K562 (cell line): ENCODE results near the gene SLC9A3. TPM values are rescaled to one million over a fixed set of nuclear protein-coding genes. Genes with fewer than 3 reads are reported as not detected.

ENCODE experiments used
- ATAC-seq: fragments of 200-7000 bp; cut with Tn5 transposase; 3 replicates; pipeline ENCODE4 v1.9.1; 2020; ENCODE audit warnings: moderate library complexity
- BruUV-seq: library from RNA; stranded (reverse); fragments of 400-500 nt; replicated peaks from 2 replicates; lab custom pipeline; 2021; lab: Mats Ljungman, UMichigan
- CTCF ChIA-PET: fragments of 300-600 bp; formaldehyde crosslinking; extraction: SDS; loops from one replicate; lab custom pipeline; 2021; ENCODE audit warnings: low intra/inter-chr PET ratio; lab: Yijun Ruan, JAX
- POLR2A ChIA-PET: fragments of 300-600, 350-650 bp; sonication (Branson Sonifier 250); formaldehyde crosslinking; extraction: SDS; loops from one replicate; lab custom pipeline; 2021; ENCODE audit warnings: antibody characterized with exemption, inconsistent platforms; lab: Yijun Ruan, JAX
- DNase-seq, 4 experiments: peaks; one replicate each; pipeline versions ENCODE4 v3.0.0 to v3.0.0-alpha.2; 2011 to 2018; ENCODE audit warnings: low spot score in 3 of 4, mixed read lengths in 3 of 4; ENCODE audit errors: extremely low read depth in 1 of 4
- FAIRE-seq: peaks from 2 replicates; lab custom pipeline; 2011; peaks lifted over from hg19 to GRCh38; lab: Jason Lieb, UNC
- H2AFZ ChIP-seq: 2 replicates; pipeline ENCODE4 v1.6.0; 2011; ENCODE audit warnings: low read depth, low read length, control low read depth, inconsistent platforms
- H3K27ac ChIP-seq: fragments of 200-600 bp; 3 replicates; pipeline ENCODE4 v1.8.0; 2011; ENCODE audit warnings: low read depth, mild to moderate bottlenecking, control low read depth, inconsistent platforms, low read length, moderate library complexity, mixed read lengths; ENCODE audit errors: extremely low read depth
- H3K27me3 ChIP-seq, 2 experiments: fragments of 300-600 bp in 1 of 2; 2 replicates in 1 of 2; 3 replicates in 1 of 2; pipeline versions ENCODE4 v1.6.0 to v1.8.0; 2011; ENCODE audit warnings: inconsistent platforms in 2 of 2, low read length in 2 of 2, mild to moderate bottlenecking in 1 of 2, mixed read lengths in 1 of 2, moderate library complexity in 1 of 2; ENCODE audit not compliant: control insufficient read depth in 2 of 2, insufficient read depth in 2 of 2
- H3K36me3 ChIP-seq: fragments of 300-600 bp; 3 replicates; pipeline ENCODE4 v1.8.0; 2011; ENCODE audit warnings: mild to moderate bottlenecking, low read length, inconsistent platforms; ENCODE audit not compliant: control insufficient read depth, insufficient read depth
- H3K4me1 ChIP-seq, 2 experiments: fragments of 200-600 bp in 1 of 2; replicated peaks in 1 of 2; 2 replicates in 1 of 2; 3 replicates in 1 of 2; pipeline versions ENCODE4 v1.5.1 to v1.8.0; 2011; ENCODE audit warnings: inconsistent platforms in 2 of 2, low read length in 2 of 2, mild to moderate bottlenecking in 1 of 2, mixed read lengths in 1 of 2, moderate library complexity in 1 of 2; ENCODE audit not compliant: control insufficient read depth in 2 of 2, insufficient read depth in 2 of 2
- H3K4me2 ChIP-seq: 2 replicates; pipeline ENCODE4 v1.6.1; 2011; ENCODE audit warnings: low read length, control low read depth, inconsistent platforms, mixed read lengths; ENCODE audit not compliant: insufficient read depth
- H3K4me3 ChIP-seq: fragments of 200-600 bp; sonication (generic), shearing (Covaris generic); 2 replicates; pipeline ENCODE4 v1.5.1; 2016; ENCODE audit warnings: control low read depth, inconsistent platforms
- H3K79me2 ChIP-seq: fragments of 200-600 bp; 3 replicates; pipeline ENCODE4 v1.8.0; 2011; ENCODE audit warnings: low read length, inconsistent platforms; ENCODE audit not compliant: control insufficient read depth, insufficient read depth
- H3K9ac ChIP-seq, 2 experiments: 2 replicates each; pipeline versions ENCODE4 v1.6.0 to v1.6.1; 2011; ENCODE audit warnings: low read depth in 2 of 2, low read length in 2 of 2, control low read depth in 1 of 2, inconsistent platforms in 1 of 2, mild to moderate bottlenecking in 1 of 2, mixed read lengths in 1 of 2; ENCODE audit not compliant: insufficient read depth in 1 of 2
- H3K9me1 ChIP-seq: one replicate; pipeline ENCODE4 v1.6.0; 2011; ENCODE audit warnings: inconsistent platforms, mild to moderate bottlenecking, low read length, moderate library complexity; ENCODE audit not compliant: control insufficient read depth, insufficient read depth
- H3K9me3 ChIP-seq: replicated peaks from 2 replicates; pipeline ENCODE4 v1.5.1; 2011; ENCODE audit warnings: low read depth, low read length, inconsistent platforms; ENCODE audit not compliant: control insufficient read depth, insufficient read depth
- H4K20me1 ChIP-seq: replicated peaks from 2 replicates; pipeline ENCODE4 v1.6.1; 2011; ENCODE audit warnings: low read length, inconsistent platforms, mixed read lengths; ENCODE audit not compliant: control insufficient read depth, insufficient read depth
- ARNT ChIP-seq, 2 experiments: fragments of 450-650 bp; IDR thresholded peaks; 2 replicates each; pipeline ENCODE4 v1.6.1; 2016; ENCODE audit warnings: mild to moderate bottlenecking in 1 of 2
- CBFA2T2 ChIP-seq: fragments of 450-650 bp; conservative IDR thresholded peaks from 2 replicates; pipeline ENCODE4 v1.6.1; 2017; ENCODE audit warnings: mild to moderate bottlenecking
- MAX ChIP-seq: sonication (generic); formaldehyde crosslinking; IDR thresholded peaks from 2 replicates; pipeline ENCODE4 v1.9.0; 2022; ENCODE audit warnings: mild to moderate bottlenecking, missing genetic modification reagents
- NR1H2 ChIP-seq: sonication (generic); formaldehyde crosslinking; IDR thresholded peaks from 2 replicates; pipeline ENCODE4 v1.4.0; 2020; ENCODE audit warnings: mild to moderate bottlenecking, missing genetic modification reagents
- PHTF2 ChIP-seq: fragments of 250-450 bp; sonication (Bioruptor Pico); IDR thresholded peaks from 2 replicates; pipeline ENCODE4 v1.5.0; 2021; ENCODE audit warnings: mild to moderate bottlenecking
- RBM14 ChIP-seq: fragments of 200-400 bp; formaldehyde crosslinking; IDR thresholded peaks from 2 replicates; pipeline ENCODE4 v1.6.1; 2018; ENCODE audit warnings: low read depth, mild to moderate bottlenecking, low read length, moderate library complexity, borderline replicate concordance; ENCODE audit not compliant: insufficient read depth
- SMARCE1 ChIP-seq: fragments of 450-650 bp; IDR thresholded peaks from 2 replicates; pipeline ENCODE4 v1.7.1; 2016; ENCODE audit warnings: mild to moderate bottlenecking
- TAL1 ChIP-seq: fragments of 450-650 bp; IDR thresholded peaks from 2 replicates; pipeline ENCODE4 v1.6.1; 2016; ENCODE audit warnings: mild to moderate bottlenecking
- USF2 ChIP-seq: sonication (generic); formaldehyde crosslinking; IDR thresholded peaks from 2 replicates; pipeline ENCODE4 v1.5.0; 2020; ENCODE audit warnings: missing genetic modification reagents
- YBX1 ChIP-seq: fragments of 450-650 bp; IDR thresholded peaks from 2 replicates; pipeline ENCODE4 v1.7.1; 2016; ENCODE audit warnings: mild to moderate bottlenecking
- ZBTB7A ChIP-seq: IDR thresholded peaks from 2 replicates; pipeline ENCODE4 v1.6.1; 2011; ENCODE audit warnings: low read depth, mild to moderate bottlenecking, low read length, moderate library complexity, borderline replicate concordance; ENCODE audit not compliant: control insufficient read depth
- ZFP1 ChIP-seq: fragments of 450-650 bp; formaldehyde crosslinking; IDR thresholded peaks from 2 replicates; pipeline ENCODE4 v1.4.0; 2020; ENCODE audit warnings: mild to moderate bottlenecking, mixed read lengths
- WGBS: fragments of 100-300 bp; shearing (Covaris generic); methylation state at CpG from one replicate; pipeline ENCODE4 v1.1.6; 2016; ENCODE audit warnings: low coverage, mixed read lengths; ENCODE audit not compliant: insufficient coverage; ENCODE audit errors: missing lambda C conversion rate; 5-methylcytosine and 5-hydroxymethylcytosine counted together
- in situ Hi-C: fragments of 300-500 bp; cut with MboI; formaldehyde crosslinking; loops from 4 replicates; pipeline ENCODE4 v1.15.0; 2018; ENCODE audit warnings: inconsistent platforms, mixed read lengths
- intact Hi-C: fragments of 100-400 bp; cut with micrococcal nuclease; formaldehyde crosslinking; loops from 2 replicates; pipeline ENCODE4 v1.14.2; 2022
- polyA plus RNA-seq, 8 experiments: library from polyadenylated mRNA; depleted of rRNA in 4 of 8; stranded (reverse) in 5 of 8; unstranded in 3 of 8; fragments of >200 nt; fragmentation: Nextera tagmentation in 2 of 8; fragmentation: Illumina TruSeq in 1 of 8; extraction: Ambion mirVana in 2 of 8; extraction: Trizol in 1 of 8; gene quantifications; 2 replicates each; pipeline versions ENCODE4 v1.2.1 to v1.2.3, GENCODE V29; 2011 to 2014; ENCODE audit warnings: inconsistent platforms in 1 of 8, missing spikeins in 1 of 8
- total RNA-seq, 7 experiments: library from RNA; depleted of rRNA in 6 of 7; stranded (reverse); fragments of >200 nt in 6 of 7; fragmentation: Illumina TruSeq in 2 of 7; extraction: Trizol in 2 of 7; gene quantifications; 2 replicates each; pipeline versions ENCODE4 v1.2.1 to v1.2.3, GENCODE V29; 2011 to 2021; ENCODE audit warnings: low replicate concordance in 1 of 7
- TF ChIP-seq, protein P1 (sequence below), 2 experiments: fragments of 450-650 bp; conservative IDR thresholded peaks; 2 replicates each; pipeline ENCODE4 v1.6.1; 2017; ENCODE audit warnings: mild to moderate bottlenecking in 2 of 2, moderate library complexity in 2 of 2
- TF ChIP-seq, protein P2 (sequence below): fragments of 450-650 bp; IDR thresholded peaks from 2 replicates; pipeline ENCODE4 v1.6.1; 2017; ENCODE audit warnings: mild to moderate bottlenecking, moderate library complexity
- TF ChIP-seq, protein P3 (sequence below): IDR thresholded peaks from 3 replicates; pipeline ENCODE4 v1.6.1; 2011; ENCODE audit warnings: borderline replicate concordance, mild to moderate bottlenecking; ENCODE audit not compliant: insufficient read length, insufficient read depth

SLC9A3 gene
- total and polyA plus RNA-seq, 9 of the 15 experiments (the other 6 are each of a cell fraction or from before 2014, with no cell fraction given): 1.5 to 5.8 (median 3.7) TPM; not detected in 2

DNA sequence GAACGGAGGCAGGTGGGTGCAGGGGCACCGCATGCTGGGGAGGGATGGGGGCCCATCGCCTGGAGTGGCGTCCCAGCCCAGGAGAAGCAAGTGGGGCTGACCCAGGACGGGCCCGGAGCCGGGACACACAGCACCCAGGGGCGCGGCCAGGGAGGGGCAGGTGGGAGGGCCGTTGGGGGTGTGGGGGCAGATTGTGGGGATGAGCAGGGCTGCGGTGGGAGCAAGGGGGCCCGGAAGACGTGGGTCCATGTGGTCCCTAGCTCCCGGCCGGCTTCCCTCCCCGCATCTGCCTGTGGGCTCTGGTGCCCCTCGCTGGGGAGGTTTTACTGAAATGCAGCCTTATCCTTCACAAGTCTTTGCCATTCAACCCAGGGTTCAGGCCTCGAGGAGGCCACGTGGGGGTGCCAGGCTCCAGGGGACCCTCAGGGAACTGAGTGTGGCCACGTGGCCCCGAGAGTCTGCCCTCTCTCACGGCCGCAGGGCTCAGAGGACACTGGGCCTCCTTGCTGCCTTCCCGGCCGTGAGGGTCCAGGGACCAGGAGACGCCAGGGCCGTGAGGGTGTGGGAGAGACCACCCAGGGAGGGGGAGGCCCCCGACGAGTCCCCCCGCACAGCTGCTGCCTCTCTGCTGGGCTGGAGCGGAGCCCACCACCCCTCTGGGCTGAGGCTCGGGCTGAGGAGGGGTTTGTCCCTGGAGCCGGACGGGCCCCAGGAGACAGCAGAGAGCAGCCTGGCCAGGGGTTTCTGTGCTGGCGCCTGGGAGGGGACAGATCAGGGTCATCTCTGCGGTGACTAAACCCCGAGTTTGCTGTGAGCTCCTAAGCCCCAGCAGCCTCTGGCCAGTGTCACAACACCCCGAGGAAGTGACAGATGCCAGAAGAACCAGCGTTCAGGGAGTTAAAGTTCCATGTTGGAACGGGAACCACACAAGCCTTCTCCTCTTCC is 35.2 kb downstream of the SLC9A3 start:
- ChIA-PET POLR2A (interaction anchor here (0.5 to 1.0 kb wide), 2 partner anchors 9 to 13 kb away, joined by 3 to 4 read pairs; no protein-coding TSS in a partner anchor), CTCF (no interaction called here)
- intact Hi-C loops (no loop called here), in situ Hi-C loops (no loop called here)
- H3K4me1 ChIP-seq: peaks cover 8 to 78% of the 10 kb centered on the region in 2 experiments; a peak in 3 of 5 replicates
- H2AFZ ChIP-seq: no peak overlapping the region
- no peaks in the 10 kb centered on the region for H3K79me2 ChIP-seq
- peak overlapping the region in 1 of 2 experiments; percentile 58; a peak in 1 of 4 replicates for H3K9ac ChIP-seq
- no peak overlapping the region for H3K4me3 ChIP-seq
- H3K36me3 ChIP-seq: no peaks in the 10 kb centered on the region
- 22% methylated on average over 34 of the region's 40 CpGs for WGBS
- no peak overlapping the region for H3K27ac ChIP-seq
- H3K4me2 ChIP-seq: no peak overlapping the region
- H3K9me3 ChIP-seq: no peaks in the 10 kb centered on the region
- H3K9me1 ChIP-seq: peaks cover 4% of the 10 kb centered on the region
- peaks cover 24 to 54% of the 10 kb centered on the region in 2 experiments; a peak in 4 of 5 replicates for H3K27me3 ChIP-seq
- ATAC-seq (peak; percentile 43), FAIRE-seq (no peak), DNase-seq (no peak)
- BruUV-seq: no TSS peak
- H4K20me1 ChIP-seq: peaks cover 1% of the 10 kb centered on the region; the same call in 1 of the 2 replicates
- no peak for TF ChIP-seq CBFA2T2
- TF ChIP-seq, protein P1, sequence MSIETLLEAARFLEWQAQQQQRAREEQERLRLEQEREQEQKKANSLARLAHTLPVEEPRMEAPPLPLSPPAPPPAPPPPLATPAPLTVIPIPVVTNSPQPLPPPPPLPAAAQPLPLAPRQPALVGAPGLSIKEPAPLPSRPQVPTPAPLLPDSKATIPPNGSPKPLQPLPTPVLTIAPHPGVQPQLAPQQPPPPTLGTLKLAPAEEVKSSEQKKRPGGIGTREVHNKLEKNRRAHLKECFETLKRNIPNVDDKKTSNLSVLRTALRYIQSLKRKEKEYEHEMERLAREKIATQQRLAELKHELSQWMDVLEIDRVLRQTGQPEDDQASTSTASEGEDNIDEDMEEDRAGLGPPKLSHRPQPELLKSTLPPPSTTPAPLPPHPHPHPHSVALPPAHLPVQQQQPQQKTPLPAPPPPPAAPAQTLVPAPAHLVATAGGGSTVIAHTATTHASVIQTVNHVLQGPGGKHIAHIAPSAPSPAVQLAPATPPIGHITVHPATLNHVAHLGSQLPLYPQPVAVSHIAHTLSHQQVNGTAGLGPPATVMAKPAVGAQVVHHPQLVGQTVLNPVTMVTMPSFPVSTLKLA (conservative IDR thresholded peaks at IDR 0.05): no peak
- TF ChIP-seq, protein P2, sequence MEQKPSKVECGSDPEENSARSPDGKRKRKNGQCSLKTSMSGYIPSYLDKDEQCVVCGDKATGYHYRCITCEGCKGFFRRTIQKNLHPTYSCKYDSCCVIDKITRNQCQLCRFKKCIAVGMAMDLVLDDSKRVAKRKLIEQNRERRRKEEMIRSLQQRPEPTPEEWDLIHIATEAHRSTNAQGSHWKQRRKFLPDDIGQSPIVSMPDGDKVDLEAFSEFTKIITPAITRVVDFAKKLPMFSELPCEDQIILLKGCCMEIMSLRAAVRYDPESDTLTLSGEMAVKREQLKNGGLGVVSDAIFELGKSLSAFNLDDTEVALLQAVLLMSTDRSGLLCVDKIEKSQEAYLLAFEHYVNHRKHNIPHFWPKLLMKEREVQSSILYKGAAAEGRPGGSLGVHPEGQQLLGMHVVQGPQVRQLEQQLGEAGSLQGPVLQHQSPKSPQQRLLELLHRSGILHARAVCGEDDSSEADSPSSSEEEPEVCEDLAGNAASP: no peak
- no peak for TF ChIP-seq ZFP1
- TF ChIP-seq YBX1: no peak
- TF ChIP-seq ZBTB7A: peak; percentile 48; the same call in 1 of the 2 replicates
- no peak for TF ChIP-seq RBM14
- no peak for TF ChIP-seq TAL1
- peak; percentile 31; the same call in 1 of the 2 replicates for TF ChIP-seq USF2
- TF ChIP-seq, protein P3, sequence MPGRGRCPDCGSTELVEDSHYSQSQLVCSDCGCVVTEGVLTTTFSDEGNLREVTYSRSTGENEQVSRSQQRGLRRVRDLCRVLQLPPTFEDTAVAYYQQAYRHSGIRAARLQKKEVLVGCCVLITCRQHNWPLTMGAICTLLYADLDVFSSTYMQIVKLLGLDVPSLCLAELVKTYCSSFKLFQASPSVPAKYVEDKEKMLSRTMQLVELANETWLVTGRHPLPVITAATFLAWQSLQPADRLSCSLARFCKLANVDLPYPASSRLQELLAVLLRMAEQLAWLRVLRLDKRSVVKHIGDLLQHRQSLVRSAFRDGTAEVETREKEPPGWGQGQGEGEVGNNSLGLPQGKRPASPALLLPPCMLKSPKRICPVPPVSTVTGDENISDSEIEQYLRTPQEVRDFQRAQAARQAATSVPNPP: no peak
- no peak for TF ChIP-seq PHTF2 (CRISPR knock-in tag)
- peak; percentile 39; the same call in 1 of the 2 replicates for TF ChIP-seq MAX (CRISPR knock-in tag)
- TF ChIP-seq SMARCE1: no peak
- no peak for TF ChIP-seq NR1H2
- no peak for TF ChIP-seq ARNT (IDR thresholded peaks at IDR 0.05)
